HCT116 (cell line): ENCODE data around the gene AKAP8. TPM values are rescaled to one million over a fixed set of nuclear protein-coding genes. Genes with fewer than 3 reads are reported as not detected.

Experiments
- ATAC-seq: fragments of 200-7000 bp; cut with Tn5 transposase; 2 replicates; pipeline ENCODE4 v1.9.1; 2020; ENCODE audit warnings: mild to moderate bottlenecking, moderate library complexity
- BruUV-seq: library from RNA; stranded (reverse); fragments of 400-500 nt; replicated peaks from 2 replicates; lab custom pipeline; 2021; lab: Mats Ljungman, UMichigan
- CTCF ChIA-PET: fragments of 300-600 bp; sonication (Branson Sonifier 250); formaldehyde crosslinking; loops from one replicate; lab custom pipeline; 2021; ENCODE audit warnings: antibody characterized with exemption; lab: Charles Lee
- POLR2A ChIA-PET: fragments of 300-600, 350-600 bp; sonication (Branson Sonifier 250); formaldehyde crosslinking; loops from one replicate; lab custom pipeline; 2021; ENCODE audit warnings: antibody characterized with exemption; lab: Charles Lee
- RAD21 ChIA-PET, 2 experiments: fragments of 300-600 bp; sonication (Branson Sonifier 250); formaldehyde crosslinking; loops; one replicate each; lab custom pipeline; 2023; ENCODE audit warnings: low total read pairs in 2 of 2; ENCODE audit not compliant: uncharacterized antibody in 2 of 2, unreplicated experiment in 2 of 2, low non-redundant PET in 1 of 2; lab: Charles Lee
- DNase-seq: peaks from one replicate; pipeline ENCODE4 v3.0.0-alpha.2; 2010; ENCODE audit warnings: low read depth, low spot score
- H2AFZ ChIP-seq: fragments of 200-600 bp; shearing (Covaris generic), sonication (generic); 2 replicates; pipeline ENCODE4 v1.6.1; 2017; ENCODE audit warnings: low read depth, mixed run types, mixed read lengths, antibody characterized with exemption, low read length; ENCODE audit not compliant: poor library complexity, severe bottlenecking
- H3K27ac ChIP-seq: 2 replicates; pipeline ENCODE4 v1.5.1; 2012; ENCODE audit warnings: low read depth, low read length
- H3K27me3 ChIP-seq: fragments of 200-600 bp; sonication (generic); 2 replicates; pipeline ENCODE4 v1.6.1; 2016; ENCODE audit warnings: mixed run types, low read length, mixed read lengths; ENCODE audit not compliant: insufficient read depth
- H3K36me3 ChIP-seq, 2 experiments: fragments of 200-500 bp in 1 of 2; fragments of 200-600 bp in 1 of 2; sonication (Bioruptor generic) in 1 of 2; sonication (generic) in 1 of 2; 2 replicates each; pipeline versions ENCODE4 v1.5.1 to v1.6.1; 2014 to 2016; ENCODE audit warnings: low read length in 2 of 2, inconsistent platforms in 1 of 2, mixed read lengths in 1 of 2, mixed run types in 1 of 2; ENCODE audit not compliant: insufficient read depth in 2 of 2, control insufficient read depth in 1 of 2
- H3K4me1 ChIP-seq, 2 experiments: fragments of 200-600 bp in 1 of 2; sonication (generic) in 1 of 2; 2 replicates each; pipeline versions ENCODE4 v1.5.1 to v1.6.1; 2012 to 2017; ENCODE audit warnings: low read length in 2 of 2, inconsistent platforms in 1 of 2, mild to moderate bottlenecking in 1 of 2, mixed read lengths in 1 of 2, mixed run types in 1 of 2, moderate library complexity in 1 of 2; ENCODE audit not compliant: insufficient read depth in 2 of 2, control insufficient read depth in 1 of 2
- H3K4me2 ChIP-seq: fragments of 200-600 bp; sonication (generic); 2 replicates; pipeline ENCODE4 v1.6.1; 2017; ENCODE audit warnings: mixed run types, low read length, mixed read lengths
- H3K4me3 ChIP-seq, 2 experiments: fragments of 200-600 bp in 1 of 2; sonication (generic) in 1 of 2; replicated peaks in 1 of 2; 2 replicates each; pipeline ENCODE4 v1.5.1; 2011 to 2016; ENCODE audit warnings: low read length in 2 of 2, control low read depth in 1 of 2, low read depth in 1 of 2, mild to moderate bottlenecking in 1 of 2, mixed read lengths in 1 of 2, mixed run types in 1 of 2
- H3K79me2 ChIP-seq: fragments of 200-600 bp; sonication (generic); 2 replicates; pipeline ENCODE4 v1.6.1; 2017; ENCODE audit warnings: mild to moderate bottlenecking, mixed run types, low read length, moderate library complexity, mixed read lengths; ENCODE audit not compliant: insufficient read depth
- H3K9ac ChIP-seq: fragments of 200-600 bp; sonication (generic); 2 replicates; pipeline ENCODE4 v1.6.1; 2016; ENCODE audit warnings: low read length, mixed read lengths
- H3K9me2 ChIP-seq: fragments of 200-600 bp; sonication (generic), shearing (Covaris generic); 2 replicates; pipeline ENCODE4 v1.6.1; 2017; ENCODE audit warnings: mixed run types, mild to moderate bottlenecking, moderate library complexity; ENCODE audit not compliant: insufficient read depth
- H3K9me3 ChIP-seq, 2 experiments: fragments of 200-500 bp in 1 of 2; fragments of 200-600 bp in 1 of 2; sonication (Bioruptor generic) in 1 of 2; sonication (generic) in 1 of 2; 2 replicates each; pipeline ENCODE4 v1.6.1; 2014 to 2017; ENCODE audit warnings: low read length in 2 of 2, mixed read lengths in 2 of 2, inconsistent platforms in 1 of 2, low read depth in 1 of 2, mild to moderate bottlenecking in 1 of 2, mixed run types in 1 of 2, moderate library complexity in 1 of 2; ENCODE audit not compliant: control insufficient read depth in 1 of 2, insufficient read depth in 1 of 2
- H4K20me1 ChIP-seq: fragments of 200-600 bp; sonication (generic), shearing (Covaris generic); 2 replicates; pipeline ENCODE4 v1.6.1; 2017; ENCODE audit warnings: mixed run types, mild to moderate bottlenecking, moderate library complexity; ENCODE audit not compliant: insufficient read depth
- POLR2AphosphoS5 ChIP-seq: IDR thresholded peaks from 2 replicates; pipeline ENCODE4 v1.6.1; 2011; ENCODE audit warnings: mild to moderate bottlenecking, low read depth, low read length, moderate library complexity
- ZFX ChIP-seq: fragments of 450-650 bp; IDR thresholded peaks from 2 replicates; pipeline ENCODE4 v1.6.1; 2017
- intact Hi-C: fragments of 100-400 bp; cut with micrococcal nuclease; formaldehyde crosslinking; loops from 2 replicates; pipeline ENCODE4 v1.10.0; 2022
- total RNA-seq: library from RNA; stranded (reverse); gene quantifications from one replicate; pipeline ENCODE4 v1.2.1, GENCODE V29; 2021; ENCODE audit not compliant: unreplicated experiment
- TF ChIP-seq, protein P1 (sequence below): IDR thresholded peaks from 2 replicates; pipeline ENCODE4 v1.6.1; 2012

The AKAP8 gene
- total RNA-seq, 1 experiment from 2014 or later: 50.6 TPM

DNA sequence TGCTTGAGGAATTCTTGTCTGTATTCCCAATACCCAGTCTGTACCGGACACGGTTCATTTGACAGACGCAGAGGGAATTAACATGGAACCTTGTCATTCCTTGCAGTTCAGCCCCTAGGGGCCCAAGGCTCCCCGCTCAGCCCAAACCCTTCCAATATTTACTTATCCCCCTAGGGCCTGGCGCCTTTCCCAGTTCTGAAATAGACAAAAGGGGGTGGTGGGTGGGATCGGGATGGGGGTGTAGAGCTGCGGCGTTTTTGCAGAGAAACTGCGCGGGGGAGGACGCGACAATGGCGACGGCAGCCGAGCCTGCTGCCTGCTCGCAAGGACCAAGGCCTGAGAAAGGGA lies 38.6 kb upstream of the AKAP8 start:
- Histone ChIP-seq H4K20me1 (peaks cover 4% of the 10 kb centered on the region; the same call in 1 of the 2 replicates), H3K4me1 (peaks cover 15 to 16% of the 10 kb centered on the region in 2 experiments; a peak in 3 of 4 replicates), H3K9me2 (no peaks in the 10 kb centered on the region), H3K27ac (peak overlapping the region; percentile 89), H3K36me3 (peaks cover 7 to 9% of the 10 kb centered on the region in 2 experiments; a peak in 3 of 4 replicates), H3K9ac (peak overlapping the region; percentile 99), H3K27me3 (no peaks in the 10 kb centered on the region), H3K9me3 (no peaks in the 10 kb centered on the region), H2AFZ (no peak overlapping the region), H3K4me2 (peak overlapping the region; percentile 98), H3K79me2 (peaks cover 54% of the 10 kb centered on the region), H3K4me3 (peak overlapping the region; percentile 96 to 100)
- RAD21 ChIA-PET: interaction anchor here (0.7 to 1.5 kb wide), 3 partner anchors 137 to 535 kb away, joined by 3 to 9 read pairs (median 4); no protein-coding TSS in a partner anchor
- CTCF ChIA-PET: interaction anchor here (1.0 to 5.7 kb wide), 3 partner anchors 38 to 137 kb away, joined by 3 to 68 read pairs (median 11); partner anchors contain the start of gene AKAP8
- intact Hi-C loops: loop anchor here (2.0 kb wide), 1 partner anchor 37 kb away; no protein-coding TSS in a partner anchor
- BruUV-seq: no TSS peak
- ATAC-seq (no peak), DNase-seq (no peak)
- POLR2A ChIA-PET: interaction anchor here (1.4 to 3.0 kb wide), 6 partner anchors 9 to 137 kb away, joined by 5 to 22 read pairs (median 10); partner anchors contain the start of gene AKAP8
- TF ChIP-seq, protein P1, sequence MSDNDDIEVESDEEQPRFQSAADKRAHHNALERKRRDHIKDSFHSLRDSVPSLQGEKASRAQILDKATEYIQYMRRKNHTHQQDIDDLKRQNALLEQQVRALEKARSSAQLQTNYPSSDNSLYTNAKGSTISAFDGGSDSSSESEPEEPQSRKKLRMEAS: no peak

DNA sequence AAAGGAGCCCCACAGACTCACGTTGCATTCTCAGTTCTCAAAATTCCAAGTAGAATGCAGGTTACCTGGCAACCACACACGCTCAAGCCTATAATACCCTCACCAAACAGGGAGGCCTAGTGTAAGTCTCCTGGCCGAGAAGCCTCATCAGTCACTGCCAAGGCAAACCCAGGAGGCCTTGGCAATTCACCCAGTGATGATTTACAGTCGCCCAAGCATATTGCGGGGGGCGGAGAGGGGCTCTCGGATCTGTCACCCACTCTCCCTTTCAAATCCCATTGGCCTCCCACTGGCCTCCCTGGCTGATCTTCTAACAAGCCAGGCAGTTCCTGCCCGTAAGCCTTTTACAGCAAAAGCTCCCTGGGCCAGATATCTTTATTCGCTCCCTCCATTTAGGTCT lies 38.1 kb upstream of the AKAP8 start:
- Histone ChIP-seq H3K9me2 (no peaks in the 10 kb centered on the region), H3K4me3 (peak overlapping the region; percentile 96 to 100), H3K79me2 (peaks cover 59% of the 10 kb centered on the region), H3K36me3 (peaks cover 2 to 7% of the 10 kb centered on the region in 2 experiments; a peak in 2 of 4 replicates), H3K27me3 (no peaks in the 10 kb centered on the region), H2AFZ (no peak overlapping the region), H3K4me1 (peaks cover 15 to 16% of the 10 kb centered on the region in 2 experiments; a peak in 3 of 4 replicates), H3K9me3 (no peaks in the 10 kb centered on the region), H4K20me1 (peaks cover 8% of the 10 kb centered on the region; the same call in 1 of the 2 replicates), H3K9ac (peak overlapping the region; percentile 99), H3K4me2 (peak overlapping the region; percentile 98), H3K27ac (peak overlapping the region; percentile 89; the same call in 1 of the 2 replicates)
- intact Hi-C loops: loop anchor here (2.0 kb wide), 1 partner anchor 37 kb away; no protein-coding TSS in a partner anchor
- ChIA-PET RAD21 (no interaction called here), POLR2A (interaction anchor here (0.6 to 1.0 kb wide), 3 partner anchors 25 to 48 kb away, joined by 3 to 5 read pairs (median 4); partner anchors contain the start of gene AKAP8), CTCF (interaction anchor here (5.7 kb wide), 1 partner anchor 137 kb away, joined by 68 read pairs; no protein-coding TSS in a partner anchor)
- no peak for ATAC-seq
- TSS peak; percentile 48 for BruUV-seq
- no peak for DNase-seq
- TF ChIP-seq POLR2AphosphoS5 (no peak), ZFX (no peak)
